Hepatocyte (in vitro differentiated cells): ENCODE measurements around the gene RPS4Y1. TPM values are rescaled to one million over a fixed set of nuclear protein-coding genes. Genes with fewer than 3 reads are reported as not detected.

ENCODE experiments used
- DNase-seq: peaks from one replicate; pipeline ENCODE4 v3.0.0-alpha.2; 2016; ENCODE audit warnings: low spot score
- H2AFZ ChIP-seq: fragments of 200-600 bp; sonication (generic); 2 replicates; pipeline ENCODE4 v1.6.0; 2016; ENCODE audit warnings: antibody characterized with exemption, mild to moderate bottlenecking
- H3K27ac ChIP-seq: fragments of 200-600 bp; sonication (generic); 2 replicates; pipeline ENCODE4 v1.5.1; 2016; ENCODE audit warnings: mild to moderate bottlenecking
- H3K27me3 ChIP-seq: fragments of 200-600 bp; sonication (generic); 2 replicates; pipeline ENCODE4 v1.6.1; 2016
- H3K36me3 ChIP-seq: fragments of 200-600 bp; sonication (generic); replicated peaks from 2 replicates; pipeline ENCODE4 v1.5.1; 2016; ENCODE audit warnings: low read depth; ENCODE audit not compliant: insufficient read depth
- H3K4me1 ChIP-seq: fragments of 200-600 bp; sonication (generic); 2 replicates; pipeline ENCODE4 v1.5.1; 2016; ENCODE audit warnings: mild to moderate bottlenecking, moderate library complexity; ENCODE audit not compliant: insufficient read depth
- H3K4me2 ChIP-seq: fragments of 200-600 bp; sonication (generic); 2 replicates; pipeline ENCODE4 v1.6.0; 2016
- H3K4me3 ChIP-seq: fragments of 200-600 bp; sonication (generic); 2 replicates; pipeline ENCODE4 v1.5.1; 2016; ENCODE audit warnings: mild to moderate bottlenecking
- H3K79me2 ChIP-seq: fragments of 200-600 bp; sonication (generic); 2 replicates; pipeline ENCODE4 v1.6.0; 2017; ENCODE audit warnings: mild to moderate bottlenecking
- H3K9me2 ChIP-seq: fragments of 200-600 bp; sonication (generic); replicated peaks from 2 replicates; pipeline ENCODE4 v1.6.0; 2017; ENCODE audit warnings: mild to moderate bottlenecking; ENCODE audit not compliant: insufficient read depth
- H3K9me3 ChIP-seq: fragments of 200-600 bp; sonication (generic); 2 replicates; pipeline ENCODE4 v1.5.1; 2016; ENCODE audit warnings: low read depth, mild to moderate bottlenecking
- H4K20me1 ChIP-seq: fragments of 200-600 bp; sonication (generic); 2 replicates; pipeline ENCODE4 v1.6.0; 2016; ENCODE audit warnings: mild to moderate bottlenecking; ENCODE audit not compliant: insufficient read depth, poor library complexity, severe bottlenecking
- CTCF ChIP-seq: fragments of 200-600 bp; sonication (generic); IDR thresholded peaks from 2 replicates; pipeline ENCODE4 v1.5.1; 2016; ENCODE audit warnings: antibody characterized with exemption, mild to moderate bottlenecking; ENCODE audit not compliant: poor library complexity
- EZH2 ChIP-seq: fragments of 200-600 bp; sonication (generic); IDR thresholded peaks from 2 replicates; pipeline ENCODE4 v1.6.1; 2016; ENCODE audit warnings: antibody characterized with exemption, mild to moderate bottlenecking, borderline replicate concordance
- EZH2phosphoT487 ChIP-seq: fragments of 200-600 bp; sonication (generic); IDR thresholded peaks from one replicate; pipeline ENCODE4 v1.6.1; 2018; ENCODE audit warnings: antibody characterized with exemption, mild to moderate bottlenecking, low read depth, moderate library complexity; ENCODE audit not compliant: unreplicated experiment, severe bottlenecking
- WGBS: methylation state at CpG from one replicate; pipeline ENCODE4 v1.1.6; 2016; ENCODE audit warnings: low lambda C conversion rate; ENCODE audit errors: missing lambda C conversion rate; 5-methylcytosine and 5-hydroxymethylcytosine counted together
- polyA plus RNA-seq: library from polyadenylated mRNA; unstranded; fragments of >200 nt; fragmentation: Nextera tagmentation; extraction: Ambion mirVana; gene quantifications from 2 replicates; pipeline ENCODE4 v1.2.1, GENCODE V29; 2016
- total RNA-seq: library from RNA; depleted of rRNA; stranded (reverse); fragments of >200 nt; gene quantifications from 2 replicates; pipeline ENCODE4 v1.2.3, GENCODE V29; 2014

The RPS4Y1 gene
- total RNA-seq (not detected in 2 replicates), polyA plus RNA-seq (not detected in 2 replicates)

GRCh38 chrY:2841471-2841893 lies at the start of gene RPS4Y1:
Gene RPS4Y1, plus strand, starts transcription at chrY:2841602. Its CDS starts 23 bp downstream, at chrY:2841625.
- Histone ChIP-seq H2AFZ (no peak within 1 kb of the TSS), H3K9me3 (no peaks in the 10 kb centered on the region), H3K9me2 (no peaks in the 10 kb centered on the region), H3K79me2 (no peaks in the 10 kb centered on the region), H3K36me3 (no peaks in the 10 kb centered on the region), H3K4me2 (no peak within 1 kb of the TSS), H3K27me3 (no peaks in the 10 kb centered on the region), H4K20me1 (no peaks in the 10 kb centered on the region), H3K4me1 (no peaks in the 10 kb centered on the region), H3K4me3 (no peak within 1 kb of the TSS), H3K27ac (no peak within 1 kb of the TSS)
- no peak for DNase-seq
- no CpG with 5 or more reads among the region's 22 CpGs for WGBS
- TF ChIP-seq EZH2 (no peak), EZH2phosphoT487 (no peak), CTCF (no peak)

GRCh38 chrY:2796977-2797523 lies 44.4 kb upstream of the RPS4Y1 start:
- Histone ChIP-seq H3K36me3 (no peaks in the 10 kb centered on the region), H3K9me3 (no peaks in the 10 kb centered on the region), H2AFZ (no peak overlapping the region), H4K20me1 (no peaks in the 10 kb centered on the region), H3K4me2 (no peak overlapping the region), H3K4me1 (no peaks in the 10 kb centered on the region), H3K79me2 (no peaks in the 10 kb centered on the region), H3K4me3 (no peak overlapping the region), H3K27ac (no peak overlapping the region), H3K9me2 (no peaks in the 10 kb centered on the region), H3K27me3 (no peaks in the 10 kb centered on the region)
- no CpG with 5 or more reads among the region's 7 CpGs for WGBS
- TF ChIP-seq EZH2phosphoT487 (no peak), EZH2 (no peak), CTCF (no peak)
- no peak for DNase-seq

- TF ChIP-seq EZH2 (no peak), EZH2phosphoT487 (no peak), CTCF (no peak)
- H3K9me2 ChIP-seq: no peaks in the 10 kb centered on the region
- no peaks in the 10 kb centered on the region for H3K27me3 ChIP-seq
- no peak overlapping the region for H3K4me3 ChIP-seq
- H3K9me3 ChIP-seq: no peaks in the 10 kb centered on the region
- no peaks in the 10 kb centered on the region for H4K20me1 ChIP-seq
- no peak overlapping the region for H3K27ac ChIP-seq
- no peak for DNase-seq
- no peaks in the 10 kb centered on the region for H3K36me3 ChIP-seq
- no peak overlapping the region for H2AFZ ChIP-seq
- H3K79me2 ChIP-seq: no peaks in the 10 kb centered on the region
- H3K4me1 ChIP-seq: no peaks in the 10 kb centered on the region
- no peak overlapping the region for H3K4me2 ChIP-seq
Measured at GRCh38 chrY:2797991-2798390, 43.4 kb upstream of the RPS4Y1 start.
